ENCODE measurements around the gene NPHP4.

- TF ChIP-seq POLR2A (IDR thresholded peaks at IDR 0.05): no peak
- no peak for TF ChIP-seq CTCF (IDR thresholded peaks at IDR 0.05)
Observed at GRCh38 chr1:5976726-5977493, 15.3 kb downstream of the NPHP4 start.
